IMR-90 (cell line): ENCODE results near the gene MSH5. TPM values are rescaled to one million over a fixed set of nuclear protein-coding genes. Genes with fewer than 3 reads are reported as not detected.
A peak's percentile ranks its signal among the peaks of the same experiment; 100 is the strongest.

Source experiments
- ATAC-seq: fragments of 200-7000 bp; cut with Tn5 transposase; 2 replicates; pipeline ENCODE4 v1.9.1; 2020; ENCODE audit warnings: low read depth, mild to moderate bottlenecking, moderate library complexity
- BruUV-seq: library from RNA; stranded (reverse); fragments of 400-500 nt; replicated peaks from 2 replicates; lab custom pipeline; 2021; lab: Mats Ljungman, UMichigan
- CTCF ChIA-PET: fragments of 300-600 bp; formaldehyde crosslinking; extraction: SDS; loops from one replicate; lab custom pipeline; 2021; ENCODE audit warnings: antibody characterized with exemption; lab: Yijun Ruan, JAX
- POLR2A ChIA-PET: fragments of 300-600 bp; sonication (Branson Sonifier 250); formaldehyde crosslinking; loops from one replicate; lab custom pipeline; 2022; ENCODE audit warnings: antibody characterized with exemption; ENCODE audit not compliant: unreplicated experiment; lab: Charles Lee
- DNase-seq: peaks from one replicate; pipeline ENCODE4 v3.0.0; 2013
- H2AFZ ChIP-seq: replicated peaks from 2 replicates; pipeline ENCODE3; 2013; ENCODE audit warnings: low read length, mild to moderate bottlenecking; ENCODE audit not compliant: poor library complexity
- H2AK5ac ChIP-seq: 2 replicates; pipeline ENCODE4 v1.6.1; 2013; ENCODE audit warnings: low read depth, low read length, inconsistent platforms
- H2AK9ac ChIP-seq: replicated peaks from 2 replicates; pipeline ENCODE3; 2013; ENCODE audit warnings: mild to moderate bottlenecking, low read depth, low read length, moderate library complexity; ENCODE audit not compliant: poor library complexity
- H2BK120ac ChIP-seq: 2 replicates; pipeline ENCODE4 v1.6.1; 2013; ENCODE audit warnings: low read depth, low read length, inconsistent platforms
- H2BK15ac ChIP-seq: 3 replicates; pipeline ENCODE4 v1.6.1; 2013; ENCODE audit warnings: low read depth, low read length, inconsistent platforms
- H2BK20ac ChIP-seq: 2 replicates; pipeline ENCODE4 v1.6.1; 2013; ENCODE audit warnings: low read depth, mild to moderate bottlenecking, inconsistent platforms, low read length, moderate library complexity
- H2BK5ac ChIP-seq: 2 replicates; pipeline ENCODE4 v1.6.1; 2013; ENCODE audit warnings: mild to moderate bottlenecking, low read depth, low read length, inconsistent platforms; ENCODE audit not compliant: poor library complexity, severe bottlenecking
- H3K14ac ChIP-seq: replicated peaks from 2 replicates; pipeline ENCODE4 v1.6.1; 2013; ENCODE audit warnings: low read depth, low read length, inconsistent platforms
- H3K18ac ChIP-seq: 2 replicates; pipeline ENCODE4 v1.6.1; 2013; ENCODE audit warnings: low read depth, low read length, control low read depth
- H3K23ac ChIP-seq: 2 replicates; pipeline ENCODE4 v1.6.1; 2013; ENCODE audit warnings: low read depth, low read length, inconsistent platforms
- H3K27ac ChIP-seq: 2 replicates; pipeline ENCODE4 v1.5.1; 2013; ENCODE audit warnings: mild to moderate bottlenecking, control low read depth, low read length; ENCODE audit not compliant: insufficient read depth
- H3K27me3 ChIP-seq: 2 replicates; pipeline ENCODE4 v1.6.1; 2013; ENCODE audit warnings: low read length; ENCODE audit not compliant: control insufficient read depth, insufficient read depth
- H3K36me3 ChIP-seq: 2 replicates; pipeline ENCODE4 v1.6.1; 2013; ENCODE audit warnings: low read length, mixed read lengths; ENCODE audit not compliant: control insufficient read depth, insufficient read depth
- H3K4ac ChIP-seq: 2 replicates; pipeline ENCODE4 v1.6.1; 2013; ENCODE audit warnings: low read depth, low read length, inconsistent platforms
- H3K4me1 ChIP-seq: 2 replicates; pipeline ENCODE4 v1.6.1; 2013; ENCODE audit warnings: low read length, mixed read lengths; ENCODE audit not compliant: control insufficient read depth, insufficient read depth
- H3K4me2 ChIP-seq: 2 replicates; pipeline ENCODE4 v1.6.1; 2013; ENCODE audit warnings: low read depth, mild to moderate bottlenecking, control low read depth, low read length, moderate library complexity
- H3K4me3 ChIP-seq: 2 replicates; pipeline ENCODE4 v1.5.1; 2013; ENCODE audit warnings: low read depth, mild to moderate bottlenecking, control low read depth, low read length, moderate library complexity; ENCODE audit not compliant: insufficient read depth
- H3K56ac ChIP-seq: 2 replicates; pipeline ENCODE4 v1.6.1; 2013; ENCODE audit warnings: low read length, inconsistent platforms; ENCODE audit not compliant: insufficient read depth; ENCODE audit errors: extremely low read depth
- H3K79me1 ChIP-seq, 2 experiments: 2 replicates each; pipeline ENCODE4 v1.6.1; 2013; ENCODE audit warnings: low read length in 2 of 2, inconsistent platforms in 1 of 2, low read depth in 1 of 2
- H3K9ac ChIP-seq: 2 replicates; pipeline ENCODE4 v1.6.1; 2013; ENCODE audit warnings: low read depth, low read length, control low read depth
- H3K9me1 ChIP-seq: 2 replicates; pipeline ENCODE4 v1.6.1; 2013; ENCODE audit warnings: low read length, inconsistent platforms; ENCODE audit not compliant: insufficient read depth
- H3K9me3 ChIP-seq: 2 replicates; pipeline ENCODE4 v1.6.1; 2013; ENCODE audit warnings: low read length; ENCODE audit not compliant: control insufficient read depth, insufficient read depth
- H4K20me1 ChIP-seq: 2 replicates; pipeline ENCODE4 v1.6.1; 2013; ENCODE audit warnings: low read length, inconsistent platforms; ENCODE audit not compliant: insufficient read depth
- H4K5ac ChIP-seq: 2 replicates; pipeline ENCODE4 v1.6.1; 2013; ENCODE audit warnings: mild to moderate bottlenecking, low read depth, low read length, control low read depth
- H4K8ac ChIP-seq, 2 experiments: 2 replicates each; pipeline ENCODE4 v1.6.1; 2013; ENCODE audit warnings: low read depth in 2 of 2, low read length in 2 of 2, control low read depth in 1 of 2, inconsistent platforms in 1 of 2
- H4K91ac ChIP-seq: 2 replicates; pipeline ENCODE4 v1.6.1; 2013; ENCODE audit warnings: low read depth, low read length, inconsistent platforms; ENCODE audit not compliant: insufficient read depth
- BHLHE40 ChIP-seq: fragments of 150-350 bp; IDR thresholded peaks from 2 replicates; pipeline ENCODE4 v1.6.1; 2016; ENCODE audit warnings: mild to moderate bottlenecking, low read depth, low read length
- CHD1 ChIP-seq: IDR thresholded peaks from 2 replicates; pipeline ENCODE4 v1.6.1; 2012; ENCODE audit warnings: low read depth, low read length, improper control_type of control experiment
- FOS ChIP-seq: fragments of 150-350 bp; IDR thresholded peaks from 2 replicates; pipeline ENCODE4 v1.6.1; 2016; ENCODE audit warnings: low read depth, low read length
- NFE2L2 ChIP-seq: fragments of 150-350 bp; IDR thresholded peaks from 2 replicates; pipeline ENCODE4 v1.6.1; 2016; ENCODE audit warnings: low read depth, mild to moderate bottlenecking, low read length
- RFX5 ChIP-seq: IDR thresholded peaks from 2 replicates; pipeline ENCODE4 v1.8.0; 2012; ENCODE audit warnings: low read depth, mild to moderate bottlenecking, low read length, moderate library complexity
- WGBS, 2 experiments: methylation state at CpG; one replicate each; pipeline versions ENCODE4 v1.1.5 to v1.1.7; 2013; ENCODE audit warnings: missing lambda C conversion rate in 2 of 2; ENCODE audit not compliant: insufficient read length in 1 of 2; ENCODE audit errors: extremely low coverage in 2 of 2; 5-methylcytosine and 5-hydroxymethylcytosine counted together
- dilution Hi-C: fragments of 300-500 bp; cut with HindIII; formaldehyde crosslinking; loops from one replicate; pipeline ENCODE4 v1.14.3; 2018; ENCODE audit warnings: low sequenced_read_pairs; ENCODE audit not compliant: unreplicated experiment
- in situ Hi-C: fragments of 300-500 bp; cut with MboI; formaldehyde crosslinking; loops from 3 replicates; pipeline ENCODE4 v1.14.3; 2019; ENCODE audit warnings: low sequenced_read_pairs, inconsistent platforms, mixed read lengths
- intact Hi-C: fragments of 100-400 bp; cut with micrococcal nuclease; formaldehyde crosslinking; loops from 2 replicates; pipeline ENCODE4 v1.10.0; 2022
- polyA plus RNA-seq, 3 experiments: library from polyadenylated mRNA; depleted of rRNA; stranded (reverse); fragments of >200 nt; gene quantifications; 2 replicates each; pipeline ENCODE4 v1.2.3, GENCODE V29; 2012; ENCODE audit warnings: low replicate concordance in 1 of 3
- total RNA-seq: library from RNA; depleted of rRNA; stranded (reverse); fragments of >200 nt; gene quantifications from 2 replicates; pipeline ENCODE4 v1.2.3, GENCODE V29; 2012

The MSH5 gene
- total and polyA plus RNA-seq, 2 of the 4 experiments (the other 2 are of a cell fraction) = 5.6 to 15.7 TPM

DNA sequence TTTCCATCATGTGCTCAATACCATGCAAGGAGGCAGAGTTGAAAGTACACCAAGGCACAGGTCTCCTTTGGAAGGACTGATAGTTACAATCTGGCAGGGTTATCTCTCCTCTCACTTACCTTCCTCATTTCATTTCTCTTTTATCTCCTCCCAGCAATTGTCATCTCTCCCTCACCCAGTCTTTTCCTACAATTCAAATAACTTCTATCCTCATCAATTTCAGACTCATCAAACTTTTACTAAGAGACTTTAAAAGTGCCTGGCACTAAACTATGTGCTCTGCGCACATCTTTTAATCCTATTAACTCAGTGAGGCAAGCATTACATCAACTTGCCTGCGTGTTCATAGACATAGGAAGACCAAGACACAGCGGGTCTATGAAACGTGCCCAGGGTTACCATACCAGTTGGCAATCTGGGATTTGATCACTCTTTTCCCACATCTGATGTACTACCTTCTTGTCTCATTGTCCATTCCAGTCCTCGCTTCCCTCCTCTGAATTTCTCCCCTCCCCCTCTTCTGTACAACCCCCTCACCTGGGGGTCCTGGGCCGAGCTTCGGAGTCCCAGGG, 54.6 kb downstream of the MSH5 start:
- peak overlapping the region; percentile 79 for H4K5ac ChIP-seq
- ChIA-PET CTCF (no interaction called here), POLR2A (interaction anchor here (0.6 kb wide), 1 partner anchor 187 kb away, joined by 3 read pairs; no protein-coding TSS in a partner anchor)
- TF ChIP-seq FOS (no peak), RFX5 (no peak), CHD1 (no peak), NFE2L2 (no peak), BHLHE40 (peak; percentile 63; the same call in 1 of the 2 replicates)
- WGBS, 2 experiments = 13% methylated on average over 4 of the region's 7 CpGs; no CpG with 5 or more reads in 1 of the 2 experiments
- H3K4me3 ChIP-seq = peak overlapping the region; percentile 77
- H2AFZ ChIP-seq = peak overlapping the region; percentile 100
- no peaks in the 10 kb centered on the region for H3K9me3 ChIP-seq
- H2BK15ac ChIP-seq = no peak overlapping the region; the same call in 2 of the 3 replicates
- no peaks in the 10 kb centered on the region; the same call in 1 of the 2 replicates for H3K4me1 ChIP-seq
- ATAC-seq = no peak
- peak overlapping the region; percentile 98 for H3K4ac ChIP-seq
- peak overlapping the region; percentile 93 for H3K9ac ChIP-seq
- H4K91ac ChIP-seq = peak overlapping the region; percentile 69
- DNase-seq = peak; percentile 40
- BruUV-seq = no TSS peak
- dilution Hi-C loops = no loop called here
- H3K27me3 ChIP-seq = no peaks in the 10 kb centered on the region
- H3K9me1 ChIP-seq = 0 out of 2 replicates have a peak, but pooled peaks cover 3% of the 10 kb centered on the region
- peak overlapping the region; percentile 86; the same call in 1 of the 2 replicates for H2AK5ac ChIP-seq
- peaks cover 16% of the 10 kb centered on the region for H3K36me3 ChIP-seq
- intact Hi-C loops = loop anchor here (2.0 kb wide), 1 partner anchor 56 kb away; no protein-coding TSS in a partner anchor
- H2BK20ac ChIP-seq = no peak overlapping the region
- peak overlapping the region; percentile 50; the same call in 1 of the 2 replicates for H3K18ac ChIP-seq
- H3K23ac ChIP-seq = peak overlapping the region; percentile 92
- in situ Hi-C loops = no loop called here
- peak overlapping the region; percentile 81 to 82 for H4K8ac ChIP-seq
- peak overlapping the region; percentile 39 for H3K14ac ChIP-seq
- no peaks in the 10 kb centered on the region for H4K20me1 ChIP-seq
- peak overlapping the region; percentile 100 for H2BK5ac ChIP-seq
- H3K4me2 ChIP-seq = peak overlapping the region; percentile 98
- H3K56ac ChIP-seq = peak overlapping the region; percentile 80; the same call in 1 of the 2 replicates
- H3K27ac ChIP-seq = peak overlapping the region; percentile 97
- H3K79me1 ChIP-seq = peaks cover 0 to 46% of the 10 kb centered on the region in 2 experiments
- H2BK120ac ChIP-seq = no peak overlapping the region
- peak overlapping the region; percentile 100 for H2AK9ac ChIP-seq
